Vagina (tissue), 2 donors: Measurements from ENCODE around the gene CDK16.

ENCODE experiments used
- POLR2A ChIP-seq, 2 donors: fragments of 450-650 bp; IDR thresholded peaks; one replicate each; pipeline ENCODE4 v1.6.1; 2017; ENCODE audit warnings: antibody characterized with exemption in 2 of 2, mild to moderate bottlenecking in 2 of 2, moderate library complexity in 2 of 2
- POLR2AphosphoS5 ChIP-seq, 2 donors: sonication (generic); formaldehyde crosslinking; IDR thresholded peaks; one replicate each; pipeline ENCODE4 v1.9.0; 2017; ENCODE audit warnings: antibody characterized with exemption in 2 of 2, mild to moderate bottlenecking in 2 of 2, low read depth in 1 of 2; ENCODE audit not compliant: insufficient read depth in 1 of 2

- no peak for TF ChIP-seq POLR2A (IDR thresholded peaks at IDR 0.05)
- TF ChIP-seq POLR2AphosphoS5 (IDR thresholded peaks at IDR 0.05; ENCODE audit: insufficient read depth in 1 of 2, low read depth in 1 of 2) = no peak
Observed at GRCh38 chrX:47214435-47215077, 3.9 kb upstream of the CDK16 start.
